ENCODE data around the gene GNAL. TPM values are rescaled to one million over a fixed set of nuclear protein-coding genes. Genes with fewer than 3 reads are reported as not detected.

The GNAL gene
- total RNA-seq, 1 experiment from 2014 or later = 24.0 TPM

GRCh38 chr18:11661430-11661829 is 27.6 kb upstream of the GNAL start:
- WGBS (ENCODE audit: extremely low coverage, insufficient read length, low lambda C conversion rate) = no CpG with 5 or more reads among the region's 5 CpGs
- H3K27ac ChIP-seq (ENCODE audit: insufficient read length, low read depth, low read length) = no peak overlapping the region
- H3K23me2 ChIP-seq (ENCODE audit: insufficient read length, low read depth, low read length, poor library complexity, severe bottlenecking) = no peaks in the 10 kb centered on the region
- H3K79me1 ChIP-seq (ENCODE audit: insufficient read depth, low read depth, low read length, poor library complexity, severe bottlenecking) = no peaks in the 10 kb centered on the region
- H4K91ac ChIP-seq (ENCODE audit: insufficient read length, low read depth, low read length) = no peak overlapping the region
- H3K56ac ChIP-seq (ENCODE audit: insufficient read length, low read depth, low read length) = no peak overlapping the region
- H4K5ac ChIP-seq (ENCODE audit: insufficient read length, low read depth, low read length) = no peak overlapping the region
- DNase-seq = no peak
- no peaks in the 10 kb centered on the region for H3K79me2 ChIP-seq (ENCODE audit: insufficient read depth, low read length)
- no peak overlapping the region for H2AFZ ChIP-seq (ENCODE audit: low read length)
- no peak overlapping the region for H3K4ac ChIP-seq (ENCODE audit: low read depth, low read length)
- H2BK12ac ChIP-seq (ENCODE audit: insufficient read length, low read depth, low read length) = no peak overlapping the region
- no peak overlapping the region for H2AK5ac ChIP-seq (ENCODE audit: insufficient read length, low read length)
- no peak overlapping the region for H3K14ac ChIP-seq (ENCODE audit: insufficient read depth, low read length)
- H2BK120ac ChIP-seq (ENCODE audit: low read depth, low read length, poor library complexity, severe bottlenecking) = no peak overlapping the region
- no peaks in the 10 kb centered on the region for H4K20me1 ChIP-seq (ENCODE audit: control insufficient read depth, insufficient read depth, insufficient read length)
- no peak overlapping the region for H2BK20ac ChIP-seq (ENCODE audit: low read depth, low read length, poor library complexity, severe bottlenecking)
- no peak overlapping the region for H2BK5ac ChIP-seq (ENCODE audit: insufficient read length, low read length)
- Mint-ChIP-seq H3K9me3 (no peaks in the 10 kb centered on the region; a peak in 1 of 5 replicates), H3K4me1 (peaks cover 5% of the 10 kb centered on the region in 2 experiments; a peak in 3 of 4 replicates), H3K4me3 (no peak overlapping the region), H3K27ac (no peak overlapping the region), H3K36me3 (ENCODE audit: insufficient read depth in 1 of 3, low read depth in 3 of 3) (no peaks in the 10 kb centered on the region), H3K27me3 (ENCODE audit: low read depth) (peaks cover 4% of the 10 kb centered on the region)
- H3K9ac ChIP-seq (ENCODE audit: extremely low read depth, insufficient read length, low read length) = no peak overlapping the region
- H3T11ph ChIP-seq (ENCODE audit: low read length) = no peak overlapping the region
- H2BK15ac ChIP-seq (ENCODE audit: low read depth, low read length) = no peak overlapping the region
- no peaks in the 10 kb centered on the region for H3K4me1 ChIP-seq (ENCODE audit: insufficient read depth, low read length)
- no peak overlapping the region for H3K4me2 ChIP-seq (ENCODE audit: insufficient read depth, insufficient read length, low read length)
- TF ChIP-seq CTCF (conservative IDR thresholded peaks at IDR 0.05) = no peak
- H3K23ac ChIP-seq (ENCODE audit: insufficient read length, low read depth, low read length) = no peak overlapping the region
- no peak overlapping the region for H4K8ac ChIP-seq (replicated peaks; ENCODE audit: insufficient read length, low read depth, low read length)
- H3K18ac ChIP-seq (ENCODE audit: insufficient read length, low read depth, low read length) = no peak overlapping the region
- no peaks in the 10 kb centered on the region for H3K27me3 ChIP-seq (ENCODE audit: insufficient read depth, low read length)
- no peaks in the 10 kb centered on the region for H3K9me3 ChIP-seq (ENCODE audit: control insufficient read depth, low read depth, low read length)
